SK-N-SH treated with all-trans-retinoic acid at 6 μM for 48 hours (cell line): ENCODE measurements around the gene IL20RB.

Source experiments
- ATAC-seq: fragments of 200-7000 bp; cut with Tn5 transposase; 3 replicates; pipeline ENCODE4 v1.9.1; 2020; ENCODE audit warnings: mild to moderate bottlenecking, moderate library complexity
- ARNTL ChIP-seq: fragments of 450-650 bp; formaldehyde crosslinking; IDR thresholded peaks from 2 replicates; pipeline ENCODE4 v1.5.0; 2020; ENCODE audit warnings: low read depth, mild to moderate bottlenecking, moderate library complexity, borderline replicate concordance
- BACH2 ChIP-seq: fragments of 250-450 bp; sonication (Bioruptor Pico); IDR thresholded peaks from 2 replicates; pipeline ENCODE4 v1.9.0; 2021; ENCODE audit warnings: mild to moderate bottlenecking, borderline replicate concordance
- CSDC2 ChIP-seq: fragments of 250-450 bp; sonication (Bioruptor Pico); IDR thresholded peaks from 2 replicates; pipeline ENCODE4 v1.5.0; 2020; ENCODE audit warnings: mild to moderate bottlenecking, moderate library complexity
- ESRRG ChIP-seq: fragments of 250-450 bp; sonication (Bioruptor Pico); IDR thresholded peaks from 2 replicates; pipeline ENCODE4 v1.6.1; 2021; ENCODE audit warnings: mild to moderate bottlenecking
- GLIS3 ChIP-seq: fragments of 250-450 bp; sonication (Bioruptor Pico); IDR thresholded peaks from 2 replicates; pipeline ENCODE4 v1.5.0; 2020; ENCODE audit warnings: mild to moderate bottlenecking, moderate library complexity
- ISL1 ChIP-seq: fragments of 250-450 bp; sonication (Bioruptor Pico); IDR thresholded peaks from 2 replicates; pipeline ENCODE4 v2.1.2; 2022; ENCODE audit warnings: mild to moderate bottlenecking, moderate library complexity
- OSR1 ChIP-seq: fragments of 250-450 bp; sonication (Bioruptor Pico); IDR thresholded peaks from 2 replicates; pipeline ENCODE4 v1.8.0; 2022; ENCODE audit warnings: moderate library complexity, mild to moderate bottlenecking, inconsistent platforms
- PPARA ChIP-seq: fragments of 250-450 bp; sonication (Bioruptor Pico); IDR thresholded peaks from 2 replicates; pipeline ENCODE4 v1.5.0; 2020; ENCODE audit warnings: mild to moderate bottlenecking, borderline replicate concordance
- RARB ChIP-seq: fragments of 250-450 bp; sonication (Bioruptor Pico); IDR thresholded peaks from 2 replicates; pipeline ENCODE4 v1.8.0; 2021; ENCODE audit warnings: mild to moderate bottlenecking, moderate library complexity
- SNAI2 ChIP-seq: fragments of 250-450 bp; sonication (Bioruptor Pico); IDR thresholded peaks from 2 replicates; pipeline ENCODE4 v1.5.0; 2020; ENCODE audit warnings: mild to moderate bottlenecking, moderate library complexity
- TCF4 ChIP-seq: fragments of 250-450 bp; sonication (Bioruptor Pico); IDR thresholded peaks from 2 replicates; pipeline ENCODE4 v1.8.0; 2021; ENCODE audit warnings: mild to moderate bottlenecking, moderate library complexity, borderline replicate concordance
- TOX ChIP-seq: fragments of 250-450 bp; sonication (Bioruptor Pico); IDR thresholded peaks from 2 replicates; pipeline ENCODE4 v1.8.0; 2021; ENCODE audit warnings: mild to moderate bottlenecking, moderate library complexity, borderline replicate concordance
- ZC3H10 ChIP-seq: fragments of 250-450 bp; sonication (Bioruptor Pico); IDR thresholded peaks from 2 replicates; pipeline ENCODE4 v1.5.1; 2021; ENCODE audit warnings: mild to moderate bottlenecking, moderate library complexity
- ZFP3 ChIP-seq: fragments of 250-450 bp; sonication (Bioruptor Pico); IDR thresholded peaks from 2 replicates; pipeline ENCODE4 v1.5.0; 2020; ENCODE audit warnings: mild to moderate bottlenecking, moderate library complexity
- ZFP30 ChIP-seq: fragments of 450-650 bp; formaldehyde crosslinking; IDR thresholded peaks from 2 replicates; pipeline ENCODE4 v1.5.0; 2022; ENCODE audit warnings: mild to moderate bottlenecking, moderate library complexity
- ZNF565 ChIP-seq: fragments of 450-650 bp; formaldehyde crosslinking; conservative IDR thresholded peaks from 2 replicates; pipeline ENCODE4 v1.5.0; 2020; ENCODE audit warnings: low read depth, mild to moderate bottlenecking, moderate library complexity
- ZNF70 ChIP-seq: fragments of 450-650 bp; formaldehyde crosslinking; IDR thresholded peaks from 2 replicates; pipeline ENCODE4 v1.5.0; 2020; ENCODE audit warnings: mild to moderate bottlenecking, moderate library complexity
- ZNF8 ChIP-seq: fragments of 450-650 bp; formaldehyde crosslinking; IDR thresholded peaks from 2 replicates; pipeline ENCODE4 v1.5.0; 2020; ENCODE audit warnings: mild to moderate bottlenecking, moderate library complexity
- TF ChIP-seq, protein P1 (sequence below): fragments of 250-450 bp; sonication (Bioruptor Pico); IDR thresholded peaks from 2 replicates; pipeline ENCODE4 v1.8.0; 2020; ENCODE audit warnings: mild to moderate bottlenecking, moderate library complexity, borderline replicate concordance
- TF ChIP-seq, protein P2 (sequence below): fragments of 250-450 bp; sonication (Bioruptor Pico); IDR thresholded peaks from 2 replicates; pipeline ENCODE4 v1.5.1; 2020; ENCODE audit warnings: low read depth, mild to moderate bottlenecking, moderate library complexity
- TF ChIP-seq, protein P3 (sequence below): fragments of 250-450 bp; sonication (Bioruptor Pico); IDR thresholded peaks from 2 replicates; pipeline ENCODE4 v1.8.0; 2021; ENCODE audit warnings: low read depth, mild to moderate bottlenecking, moderate library complexity, borderline replicate concordance
- TF ChIP-seq, protein P4 (sequence below): fragments of 250-450 bp; sonication (Bioruptor Pico); IDR thresholded peaks from 2 replicates; pipeline ENCODE4 v1.5.1; 2021; ENCODE audit warnings: mild to moderate bottlenecking, moderate library complexity
- TF ChIP-seq, protein P5 (sequence below): fragments of 250-450 bp; sonication (Bioruptor Pico); IDR thresholded peaks from 2 replicates; pipeline ENCODE4 v1.5.0; 2020; ENCODE audit warnings: mild to moderate bottlenecking, moderate library complexity

IL20RB gene

DNA sequence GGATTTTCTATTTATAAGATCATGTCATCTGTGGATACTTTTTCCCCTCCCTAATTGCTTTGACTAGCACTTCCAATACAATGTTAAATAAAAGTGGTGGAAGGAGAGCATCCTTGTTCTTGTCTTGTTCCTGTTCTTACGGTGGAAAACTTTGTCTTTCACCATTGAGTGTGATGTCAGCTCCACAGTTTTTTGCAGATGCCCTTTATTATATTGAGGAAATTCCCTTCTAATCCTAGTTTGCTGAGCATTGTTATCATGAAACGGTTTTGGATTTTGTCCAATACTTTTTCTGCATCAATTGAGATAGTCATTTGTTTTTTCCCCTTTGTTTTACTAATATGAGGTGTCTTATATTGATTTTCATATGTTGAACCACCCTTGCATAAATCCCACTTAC is 19.9 kb upstream of the IL20RB start:
- no peak for ATAC-seq
- no peak for TF ChIP-seq ESRRG (CRISPR knock-in tag)
- TF ChIP-seq OSR1 (CRISPR knock-in tag), result no peak
- TF ChIP-seq ZNF70 (CRISPR knock-in tag), result no peak
- no peak for TF ChIP-seq ISL1 (CRISPR knock-in tag)
- TF ChIP-seq BACH2 (CRISPR knock-in tag), result no peak
- TF ChIP-seq ZC3H10 (CRISPR knock-in tag), result no peak
- TF ChIP-seq TCF4 (CRISPR knock-in tag), result no peak
- TF ChIP-seq GLIS3, result no peak
- TF ChIP-seq ZFP3, result no peak
- TF ChIP-seq SNAI2 (CRISPR knock-in tag), result no peak
- no peak for TF ChIP-seq ZFP30
- TF ChIP-seq PPARA (CRISPR knock-in tag), result no peak
- no peak for TF ChIP-seq TOX (CRISPR knock-in tag)
- TF ChIP-seq CSDC2 (CRISPR knock-in tag), result no peak
- TF ChIP-seq, protein P1, sequence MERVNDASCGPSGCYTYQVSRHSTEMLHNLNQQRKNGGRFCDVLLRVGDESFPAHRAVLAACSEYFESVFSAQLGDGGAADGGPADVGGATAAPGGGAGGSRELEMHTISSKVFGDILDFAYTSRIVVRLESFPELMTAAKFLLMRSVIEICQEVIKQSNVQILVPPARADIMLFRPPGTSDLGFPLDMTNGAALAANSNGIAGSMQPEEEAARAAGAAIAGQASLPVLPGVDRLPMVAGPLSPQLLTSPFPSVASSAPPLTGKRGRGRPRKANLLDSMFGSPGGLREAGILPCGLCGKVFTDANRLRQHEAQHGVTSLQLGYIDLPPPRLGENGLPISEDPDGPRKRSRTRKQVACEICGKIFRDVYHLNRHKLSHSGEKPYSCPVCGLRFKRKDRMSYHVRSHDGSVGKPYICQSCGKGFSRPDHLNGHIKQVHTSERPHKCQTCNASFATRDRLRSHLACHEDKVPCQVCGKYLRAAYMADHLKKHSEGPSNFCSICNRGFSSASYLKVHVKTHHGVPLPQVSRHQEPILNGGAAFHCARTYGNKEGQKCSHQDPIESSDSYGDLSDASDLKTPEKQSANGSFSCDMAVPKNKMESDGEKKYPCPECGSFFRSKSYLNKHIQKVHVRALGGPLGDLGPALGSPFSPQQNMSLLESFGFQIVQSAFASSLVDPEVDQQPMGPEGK (CRISPR knock-in tag), result no peak
- TF ChIP-seq ARNTL (CRISPR knock-in tag), result no peak
- TF ChIP-seq, protein P2, sequence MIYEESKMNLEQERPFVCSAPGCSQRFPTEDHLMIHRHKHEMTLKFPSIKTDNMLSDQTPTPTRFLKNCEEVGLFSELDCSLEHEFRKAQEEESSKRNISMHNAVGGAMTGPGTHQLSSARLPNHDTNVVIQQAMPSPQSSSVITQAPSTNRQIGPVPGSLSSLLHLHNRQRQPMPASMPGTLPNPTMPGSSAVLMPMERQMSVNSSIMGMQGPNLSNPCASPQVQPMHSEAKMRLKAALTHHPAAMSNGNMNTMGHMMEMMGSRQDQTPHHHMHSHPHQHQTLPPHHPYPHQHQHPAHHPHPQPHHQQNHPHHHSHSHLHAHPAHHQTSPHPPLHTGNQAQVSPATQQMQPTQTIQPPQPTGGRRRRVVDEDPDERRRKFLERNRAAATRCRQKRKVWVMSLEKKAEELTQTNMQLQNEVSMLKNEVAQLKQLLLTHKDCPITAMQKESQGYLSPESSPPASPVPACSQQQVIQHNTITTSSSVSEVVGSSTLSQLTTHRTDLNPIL, result no peak
- TF ChIP-seq ZNF8 (CRISPR knock-in tag), result no peak
- no peak for TF ChIP-seq ZNF565
- TF ChIP-seq, protein P3, sequence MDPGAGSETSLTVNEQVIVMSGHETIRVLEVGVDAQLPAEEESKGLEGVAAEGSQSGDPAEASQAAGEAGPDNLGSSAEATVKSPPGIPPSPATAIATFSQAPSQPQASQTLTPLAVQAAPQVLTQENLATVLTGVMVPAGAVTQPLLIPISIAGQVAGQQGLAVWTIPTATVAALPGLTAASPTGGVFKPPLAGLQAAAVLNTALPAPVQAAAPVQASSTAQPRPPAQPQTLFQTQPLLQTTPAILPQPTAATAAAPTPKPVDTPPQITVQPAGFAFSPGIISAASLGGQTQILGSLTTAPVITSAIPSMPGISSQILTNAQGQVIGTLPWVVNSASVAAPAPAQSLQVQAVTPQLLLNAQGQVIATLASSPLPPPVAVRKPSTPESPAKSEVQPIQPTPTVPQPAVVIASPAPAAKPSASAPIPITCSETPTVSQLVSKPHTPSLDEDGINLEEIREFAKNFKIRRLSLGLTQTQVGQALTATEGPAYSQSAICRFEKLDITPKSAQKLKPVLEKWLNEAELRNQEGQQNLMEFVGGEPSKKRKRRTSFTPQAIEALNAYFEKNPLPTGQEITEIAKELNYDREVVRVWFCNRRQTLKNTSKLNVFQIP (CRISPR knock-in tag), result no peak

DNA sequence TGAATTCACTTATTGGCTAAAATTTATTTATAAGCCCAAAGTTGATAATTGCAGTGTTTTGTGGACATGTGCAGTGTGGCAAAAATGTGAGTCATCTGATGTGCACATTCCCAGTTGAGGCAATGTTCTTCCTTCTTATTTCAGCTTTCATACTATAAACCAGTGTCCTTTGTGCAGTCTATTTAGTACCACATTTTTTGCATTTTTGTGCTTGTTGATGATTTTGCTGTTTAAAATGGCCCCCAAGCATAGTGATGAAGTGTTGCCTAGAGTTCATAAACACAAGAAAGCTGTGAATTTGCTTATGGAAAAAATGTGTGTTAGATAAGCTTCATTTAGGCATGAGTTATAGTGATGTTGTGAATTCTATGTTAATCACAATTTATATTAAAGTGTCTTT is 19.4 kb upstream of the IL20RB start:
- no peak; the same call in 2 of the 3 replicates for ATAC-seq

More for the DNA sequence above, 19.4 kb upstream of the IL20RB start:
- TF ChIP-seq RARB (CRISPR knock-in tag) (no peak), CSDC2 (CRISPR knock-in tag) (no peak), TCF4 (CRISPR knock-in tag) (no peak), TOX (CRISPR knock-in tag) (no peak), BACH2 (CRISPR knock-in tag) (no peak), GLIS3 (no peak), ESRRG (CRISPR knock-in tag) (no peak), ZNF70 (CRISPR knock-in tag) (no peak), ZFP30 (no peak), ZNF565 (no peak), ZFP3 (no peak), ZNF8 (CRISPR knock-in tag) (no peak), ARNTL (CRISPR knock-in tag) (no peak)
- TF ChIP-seq, protein P4, sequence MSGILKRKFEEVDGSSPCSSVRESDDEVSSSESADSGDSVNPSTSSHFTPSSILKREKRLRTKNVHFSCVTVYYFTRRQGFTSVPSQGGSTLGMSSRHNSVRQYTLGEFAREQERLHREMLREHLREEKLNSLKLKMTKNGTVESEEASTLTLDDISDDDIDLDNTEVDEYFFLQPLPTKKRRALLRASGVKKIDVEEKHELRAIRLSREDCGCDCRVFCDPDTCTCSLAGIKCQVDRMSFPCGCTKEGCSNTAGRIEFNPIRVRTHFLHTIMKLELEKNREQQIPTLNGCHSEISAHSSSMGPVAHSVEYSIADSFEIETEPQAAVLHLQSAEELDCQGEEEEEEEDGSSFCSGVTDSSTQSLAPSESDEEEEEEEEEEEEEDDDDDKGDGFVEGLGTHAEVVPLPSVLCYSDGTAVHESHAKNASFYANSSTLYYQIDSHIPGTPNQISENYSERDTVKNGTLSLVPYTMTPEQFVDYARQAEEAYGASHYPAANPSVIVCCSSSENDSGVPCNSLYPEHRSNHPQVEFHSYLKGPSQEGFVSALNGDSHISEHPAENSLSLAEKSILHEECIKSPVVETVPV (CRISPR knock-in tag), result no peak
- TF ChIP-seq, protein P5, sequence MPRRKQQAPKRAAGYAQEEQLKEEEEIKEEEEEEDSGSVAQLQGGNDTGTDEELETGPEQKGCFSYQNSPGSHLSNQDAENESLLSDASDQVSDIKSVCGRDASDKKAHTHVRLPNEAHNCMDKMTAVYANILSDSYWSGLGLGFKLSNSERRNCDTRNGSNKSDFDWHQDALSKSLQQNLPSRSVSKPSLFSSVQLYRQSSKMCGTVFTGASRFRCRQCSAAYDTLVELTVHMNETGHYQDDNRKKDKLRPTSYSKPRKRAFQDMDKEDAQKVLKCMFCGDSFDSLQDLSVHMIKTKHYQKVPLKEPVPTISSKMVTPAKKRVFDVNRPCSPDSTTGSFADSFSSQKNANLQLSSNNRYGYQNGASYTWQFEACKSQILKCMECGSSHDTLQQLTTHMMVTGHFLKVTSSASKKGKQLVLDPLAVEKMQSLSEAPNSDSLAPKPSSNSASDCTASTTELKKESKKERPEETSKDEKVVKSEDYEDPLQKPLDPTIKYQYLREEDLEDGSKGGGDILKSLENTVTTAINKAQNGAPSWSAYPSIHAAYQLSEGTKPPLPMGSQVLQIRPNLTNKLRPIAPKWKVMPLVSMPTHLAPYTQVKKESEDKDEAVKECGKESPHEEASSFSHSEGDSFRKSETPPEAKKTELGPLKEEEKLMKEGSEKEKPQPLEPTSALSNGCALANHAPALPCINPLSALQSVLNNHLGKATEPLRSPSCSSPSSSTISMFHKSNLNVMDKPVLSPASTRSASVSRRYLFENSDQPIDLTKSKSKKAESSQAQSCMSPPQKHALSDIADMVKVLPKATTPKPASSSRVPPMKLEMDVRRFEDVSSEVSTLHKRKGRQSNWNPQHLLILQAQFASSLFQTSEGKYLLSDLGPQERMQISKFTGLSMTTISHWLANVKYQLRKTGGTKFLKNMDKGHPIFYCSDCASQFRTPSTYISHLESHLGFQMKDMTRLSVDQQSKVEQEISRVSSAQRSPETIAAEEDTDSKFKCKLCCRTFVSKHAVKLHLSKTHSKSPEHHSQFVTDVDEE, result no peak
- TF ChIP-seq, protein P3 (CRISPR knock-in tag), result no peak
